PC-3 (cell line): ENCODE data around the gene FGF6. TPM values are rescaled to one million over a fixed set of nuclear protein-coding genes. Genes with fewer than 3 reads are reported as not detected.

Experiments
- ATAC-seq: fragments of 200-7000 bp; cut with Tn5 transposase; 2 replicates; pipeline ENCODE4 v1.9.1; 2020; ENCODE audit warnings: mild to moderate bottlenecking, moderate library complexity
- BruUV-seq: library from RNA; stranded (reverse); fragments of 400-500 nt; replicated peaks from 2 replicates; lab custom pipeline; 2021; lab: Mats Ljungman, UMichigan
- CTCF ChIA-PET: fragments of 300-600 bp; sonication (Branson Sonifier 250); formaldehyde crosslinking; loops from one replicate; lab custom pipeline; 2022; ENCODE audit warnings: antibody characterized with exemption; lab: Charles Lee
- POLR2A ChIA-PET: fragments of 300-600 bp; sonication (Branson Sonifier 250); formaldehyde crosslinking; loops from one replicate; lab custom pipeline; 2022; ENCODE audit warnings: antibody characterized with exemption; ENCODE audit not compliant: unreplicated experiment; lab: Charles Lee
- DNase-seq: peaks from one replicate; pipeline ENCODE4 v3.0.0-alpha.2; 2015
- H2AFZ ChIP-seq: fragments of 300-600 bp; sonication (generic); 2 replicates; pipeline ENCODE4 v1.6.0; 2016; ENCODE audit warnings: antibody characterized with exemption, low read length
- H3F3A ChIP-seq: fragments of 300-600 bp; sonication (generic); one replicate; pipeline ENCODE4 v1.6.0; 2017; ENCODE audit warnings: antibody characterized with exemption, low read length, control low read depth, mild to moderate bottlenecking; ENCODE audit not compliant: unreplicated experiment
- H3K27ac ChIP-seq: fragments of 300-600 bp; sonication (generic); 2 replicates; pipeline ENCODE4 v1.5.1; 2016; ENCODE audit warnings: mild to moderate bottlenecking, low read length
- H3K27me3 ChIP-seq: fragments of 300-600 bp; sonication (generic); 2 replicates; pipeline ENCODE4 v1.6.1; 2016; ENCODE audit warnings: low read length, mixed read lengths
- H3K36me3 ChIP-seq: fragments of 300-600 bp; sonication (generic); 2 replicates; pipeline ENCODE4 v1.6.1; 2016; ENCODE audit warnings: low read depth, mixed run types, low read length, mixed read lengths
- H3K4me1 ChIP-seq: fragments of 300-600 bp; sonication (generic); 2 replicates; pipeline ENCODE4 v1.5.1; 2016; ENCODE audit warnings: low read length; ENCODE audit not compliant: insufficient read depth
- H3K4me2 ChIP-seq: fragments of 300-600 bp; sonication (generic); 2 replicates; pipeline ENCODE4 v1.6.0; 2016; ENCODE audit warnings: low read length
- H3K4me3 ChIP-seq: fragments of 300-600 bp; sonication (generic); 2 replicates; pipeline ENCODE4 v1.5.1; 2016; ENCODE audit warnings: mild to moderate bottlenecking, low read length, mixed read lengths
- H3K79me2 ChIP-seq: fragments of 300-600 bp; sonication (generic); 2 replicates; pipeline ENCODE4 v1.6.1; 2017; ENCODE audit warnings: low read length, mixed read lengths
- H3K9ac ChIP-seq: fragments of 300-600 bp; sonication (generic); 2 replicates; pipeline ENCODE4 v1.6.0; 2016; ENCODE audit warnings: mild to moderate bottlenecking, low read length
- H3K9me2 ChIP-seq: fragments of 300-600 bp; sonication (generic); replicated peaks from 2 replicates; pipeline ENCODE4 v1.6.1; 2016; ENCODE audit warnings: mixed run types, low read length, mixed read lengths
- H3K9me3 ChIP-seq: fragments of 300-600 bp; sonication (generic); 2 replicates; pipeline ENCODE4 v1.6.1; 2016; ENCODE audit warnings: low read length, mixed read lengths
- H4K20me1 ChIP-seq: fragments of 300-600 bp; sonication (generic); 2 replicates; pipeline ENCODE4 v1.6.1; 2016; ENCODE audit warnings: low read length, mixed read lengths
- EZH2 ChIP-seq: fragments of 300-600 bp; sonication (generic); IDR thresholded peaks from one replicate; pipeline ENCODE4 v1.6.1; 2017; ENCODE audit warnings: antibody characterized with exemption, mild to moderate bottlenecking, low read length; ENCODE audit not compliant: unreplicated experiment
- EZH2phosphoT487 ChIP-seq: fragments of 300-600 bp; sonication (generic); IDR thresholded peaks from 2 replicates; pipeline ENCODE4 v1.6.1; 2018; ENCODE audit warnings: mild to moderate bottlenecking, antibody characterized with exemption, low read length, borderline replicate concordance
- intact Hi-C: fragments of 100-400 bp; cut with micrococcal nuclease; formaldehyde crosslinking; loops from 2 replicates; pipeline ENCODE4 v1.9.0; 2023
- total RNA-seq: library from RNA; depleted of rRNA; stranded (reverse); fragments of >200 nt; gene quantifications from 2 replicates; pipeline ENCODE4 v1.2.3, GENCODE V29; 2014
- TF ChIP-seq, protein P1 (sequence below): fragments of 300-600 bp; sonication (generic); conservative IDR thresholded peaks from 2 replicates; pipeline ENCODE4 v1.5.1; 2017; ENCODE audit warnings: antibody characterized with exemption, low read depth, mild to moderate bottlenecking, low read length

Gene FGF6
- total RNA-seq, 1 experiment from 2014 or later, result not detected

DNA sequence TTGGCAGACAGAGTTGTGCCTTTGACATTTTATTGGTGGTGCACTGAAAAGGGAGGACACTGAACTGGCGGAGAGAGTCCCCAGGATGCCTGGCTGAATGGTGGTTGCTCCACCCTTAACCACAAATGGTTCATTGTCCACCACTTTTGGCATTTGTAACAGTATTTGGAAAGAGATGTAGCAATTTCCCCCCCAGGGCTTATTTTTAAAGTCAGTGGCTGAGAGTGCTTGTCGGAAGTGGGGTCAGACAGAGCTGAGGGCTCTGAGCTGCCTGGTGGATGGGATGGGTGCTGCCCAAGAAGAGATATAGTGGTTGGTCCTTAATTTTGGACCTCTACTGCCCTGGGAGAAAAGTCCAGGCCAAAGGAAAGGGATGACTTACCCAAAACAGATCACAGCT is 31.5 kb upstream of the FGF6 start:
- H3K4me3 ChIP-seq, result no peak overlapping the region
- H3F3A ChIP-seq, result no peaks in the 10 kb centered on the region
- no peaks in the 10 kb centered on the region for H3K9me3 ChIP-seq
- H3K9me2 ChIP-seq, result no peaks in the 10 kb centered on the region
- H3K4me1 ChIP-seq, result no peaks in the 10 kb centered on the region
- H3K79me2 ChIP-seq, result no peaks in the 10 kb centered on the region
- H3K27ac ChIP-seq, result no peak overlapping the region
- no peaks in the 10 kb centered on the region for H4K20me1 ChIP-seq
- intact Hi-C loops, result no loop called here
- POLR2A ChIA-PET, result no interaction called here
- peaks cover 24% of the 10 kb centered on the region for H3K27me3 ChIP-seq
- no peak overlapping the region for H3K9ac ChIP-seq
- no TSS peak for BruUV-seq
- no peak overlapping the region for H3K4me2 ChIP-seq
- ATAC-seq (no peak), DNase-seq (peak; percentile 45)
- TF ChIP-seq, protein P1, sequence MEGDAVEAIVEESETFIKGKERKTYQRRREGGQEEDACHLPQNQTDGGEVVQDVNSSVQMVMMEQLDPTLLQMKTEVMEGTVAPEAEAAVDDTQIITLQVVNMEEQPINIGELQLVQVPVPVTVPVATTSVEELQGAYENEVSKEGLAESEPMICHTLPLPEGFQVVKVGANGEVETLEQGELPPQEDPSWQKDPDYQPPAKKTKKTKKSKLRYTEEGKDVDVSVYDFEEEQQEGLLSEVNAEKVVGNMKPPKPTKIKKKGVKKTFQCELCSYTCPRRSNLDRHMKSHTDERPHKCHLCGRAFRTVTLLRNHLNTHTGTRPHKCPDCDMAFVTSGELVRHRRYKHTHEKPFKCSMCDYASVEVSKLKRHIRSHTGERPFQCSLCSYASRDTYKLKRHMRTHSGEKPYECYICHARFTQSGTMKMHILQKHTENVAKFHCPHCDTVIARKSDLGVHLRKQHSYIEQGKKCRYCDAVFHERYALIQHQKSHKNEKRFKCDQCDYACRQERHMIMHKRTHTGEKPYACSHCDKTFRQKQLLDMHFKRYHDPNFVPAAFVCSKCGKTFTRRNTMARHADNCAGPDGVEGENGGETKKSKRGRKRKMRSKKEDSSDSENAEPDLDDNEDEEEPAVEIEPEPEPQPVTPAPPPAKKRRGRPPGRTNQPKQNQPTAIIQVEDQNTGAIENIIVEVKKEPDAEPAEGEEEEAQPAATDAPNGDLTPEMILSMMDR, result no peak
- TF ChIP-seq EZH2phosphoT487 (no peak), EZH2 (no peak)
- H2AFZ ChIP-seq, result no peak overlapping the region
- CTCF ChIA-PET, result no interaction called here
- H3K36me3 ChIP-seq, result no peaks in the 10 kb centered on the region

DNA sequence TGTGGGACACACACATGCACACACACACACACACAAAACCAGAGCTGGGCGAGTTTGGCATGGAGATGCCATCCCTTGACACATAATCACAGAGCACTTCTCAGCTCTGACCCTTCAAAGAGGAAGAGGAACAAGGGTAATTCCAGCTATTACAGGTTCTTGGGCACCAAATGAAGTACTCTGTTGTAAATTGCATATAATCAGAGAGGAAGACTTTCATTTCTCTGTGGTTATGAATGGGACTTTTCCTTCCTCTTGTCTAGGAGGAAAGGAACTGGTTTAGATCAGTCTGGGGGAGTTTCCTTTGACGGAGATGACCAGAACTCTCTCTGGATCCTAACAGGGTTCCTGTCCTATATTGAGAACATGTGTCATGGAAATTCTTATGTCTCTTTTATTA is 26.4 kb upstream of the FGF6 start:
- H3K27me3 ChIP-seq, result peaks cover 45% of the 10 kb centered on the region
- POLR2A ChIA-PET, result no interaction called here
- H3K4me1 ChIP-seq, result no peaks in the 10 kb centered on the region
- no peak overlapping the region for H2AFZ ChIP-seq
- no peaks in the 10 kb centered on the region for H3K36me3 ChIP-seq
- H3F3A ChIP-seq, result no peaks in the 10 kb centered on the region
- CTCF ChIA-PET, result no interaction called here
- BruUV-seq, result no TSS peak
- ATAC-seq, result no peak
- H3K9me2 ChIP-seq, result no peaks in the 10 kb centered on the region
- no peak overlapping the region for H3K4me2 ChIP-seq
- no peaks in the 10 kb centered on the region for H4K20me1 ChIP-seq
- TF ChIP-seq EZH2phosphoT487, result no peak
- TF ChIP-seq EZH2, result no peak
- TF ChIP-seq, protein P1, result no peak
- H3K9ac ChIP-seq, result no peak overlapping the region
- no peak for DNase-seq
- H3K79me2 ChIP-seq, result no peaks in the 10 kb centered on the region
- intact Hi-C loops, result no loop called here
- H3K4me3 ChIP-seq, result no peak overlapping the region
- H3K27ac ChIP-seq, result no peak overlapping the region
- H3K9me3 ChIP-seq, result no peaks in the 10 kb centered on the region

DNA sequence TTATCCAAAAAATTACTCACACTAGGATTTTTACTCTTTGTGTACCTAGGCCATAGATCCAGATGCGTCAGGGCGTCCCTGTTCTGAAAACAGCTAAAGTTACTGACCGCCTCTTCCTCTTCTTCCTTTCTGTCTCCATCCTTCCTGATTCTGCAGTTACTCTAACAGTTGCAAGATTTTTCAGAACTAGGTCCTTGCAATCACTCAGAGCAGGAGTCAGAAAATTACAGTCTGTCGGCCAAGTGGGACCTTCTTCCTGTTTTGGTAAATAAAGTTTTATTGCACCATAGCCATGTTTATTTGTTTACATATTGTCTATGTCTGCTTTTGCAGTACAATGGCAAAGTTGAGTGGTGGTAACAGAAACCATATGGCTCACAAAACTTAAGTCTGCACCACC is 25.6 kb upstream of the FGF6 start:
- no peak for DNase-seq
- H3F3A ChIP-seq, result no peaks in the 10 kb centered on the region
- H3K79me2 ChIP-seq, result no peaks in the 10 kb centered on the region
- H4K20me1 ChIP-seq, result no peaks in the 10 kb centered on the region
- intact Hi-C loops, result no loop called here
- no peak overlapping the region for H3K27ac ChIP-seq
- peaks cover 45% of the 10 kb centered on the region for H3K27me3 ChIP-seq
- BruUV-seq, result no TSS peak
- no peaks in the 10 kb centered on the region for H3K9me3 ChIP-seq
- TF ChIP-seq, protein P1, result no peak
- no peak for TF ChIP-seq EZH2phosphoT487
- TF ChIP-seq EZH2, result no peak
- no peak overlapping the region for H3K9ac ChIP-seq
- H3K4me3 ChIP-seq, result no peak overlapping the region
- H2AFZ ChIP-seq, result no peak overlapping the region
- H3K4me1 ChIP-seq, result no peaks in the 10 kb centered on the region
- POLR2A ChIA-PET, result no interaction called here
- no peaks in the 10 kb centered on the region for H3K9me2 ChIP-seq
- no peaks in the 10 kb centered on the region for H3K36me3 ChIP-seq
- ATAC-seq, result no peak
- no peak overlapping the region for H3K4me2 ChIP-seq
- CTCF ChIA-PET, result no interaction called here
